ENCODE measurements around the gene CDK11B.
"Not testable (repeated sequence)": the region's sequence is repeated elsewhere in the genome, so short reads cannot be mapped to it uniquely, and the experiment has no call there.

CDK11B gene

DNA sequence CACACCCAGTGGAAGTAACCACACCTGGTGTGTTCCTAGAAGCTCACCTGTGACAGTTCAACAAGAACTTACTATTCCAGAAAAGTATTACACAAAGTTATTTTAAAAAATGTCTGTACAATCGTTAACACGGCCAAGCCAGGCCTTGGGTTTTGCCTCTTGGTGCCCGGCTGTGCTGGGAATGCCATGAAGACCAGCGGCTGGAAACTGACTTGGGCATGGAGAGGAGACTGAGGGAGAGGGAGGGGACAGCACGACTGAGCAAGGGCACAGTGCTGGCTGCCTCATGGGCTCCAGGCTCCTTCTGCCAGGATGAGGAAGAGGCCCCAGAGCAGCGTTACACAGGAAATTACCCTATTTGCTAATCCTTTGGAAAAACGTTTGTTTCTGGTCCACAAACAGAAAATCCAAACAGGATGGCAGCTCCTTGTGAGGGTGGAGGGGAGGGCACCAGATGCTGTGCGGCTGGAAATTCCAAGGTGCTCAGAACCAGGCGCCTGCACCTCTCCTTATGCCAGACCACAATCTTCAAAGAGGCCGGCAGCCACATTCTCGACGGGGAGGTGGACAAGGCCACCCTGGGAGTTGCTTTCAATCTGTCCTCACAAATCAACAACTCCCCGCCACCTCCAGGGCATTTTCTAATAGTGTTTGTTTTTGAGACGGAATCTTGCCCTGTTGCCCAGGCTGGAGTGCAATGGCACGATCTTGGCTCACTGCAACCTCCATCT, 4.2 kb upstream of the CDK11B start:
- not testable (repeated sequence) for DNase-seq

DNA sequence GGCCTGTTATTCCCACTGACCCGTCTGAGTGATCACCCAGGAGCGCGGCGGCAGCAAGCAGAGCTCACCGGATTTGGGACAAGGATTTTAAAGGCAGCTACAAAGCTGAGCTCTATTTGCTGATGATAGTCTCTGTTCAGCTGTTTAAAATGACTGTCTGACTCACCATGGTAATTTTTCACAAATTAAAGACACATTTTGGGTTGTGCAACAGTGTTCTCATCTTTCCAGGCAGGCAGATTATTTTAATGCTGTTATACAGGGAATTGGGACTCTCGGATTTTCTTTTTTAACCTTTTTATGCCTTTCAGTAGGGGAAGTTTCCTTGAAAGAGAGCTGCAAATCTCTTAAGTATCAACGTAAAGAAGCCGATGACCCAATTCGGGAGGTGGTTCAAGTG, 3.6 kb upstream of the CDK11B start:
- not testable (repeated sequence) for DNase-seq

DNA sequence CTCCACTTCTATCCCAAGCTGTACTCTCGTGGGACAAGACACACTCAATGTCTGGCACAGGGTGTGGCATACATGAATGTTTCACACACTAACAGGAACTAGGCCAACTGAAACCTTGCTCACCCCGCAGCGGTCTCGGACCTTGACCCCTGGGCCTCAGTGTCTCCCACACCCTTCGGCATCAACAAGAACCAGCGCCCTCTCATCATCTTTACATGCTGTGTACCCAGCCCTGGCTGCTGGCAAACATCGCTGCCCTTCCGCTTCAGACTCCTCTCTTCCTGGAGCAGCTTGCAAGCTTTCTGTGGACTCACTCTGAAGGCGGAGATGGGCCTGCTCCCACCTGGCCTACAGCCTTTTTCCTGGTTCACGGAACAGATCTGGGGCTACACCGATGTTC, 10.5 kb downstream of the CDK11B start:
- DNase-seq = not testable (repeated sequence)

DNA sequence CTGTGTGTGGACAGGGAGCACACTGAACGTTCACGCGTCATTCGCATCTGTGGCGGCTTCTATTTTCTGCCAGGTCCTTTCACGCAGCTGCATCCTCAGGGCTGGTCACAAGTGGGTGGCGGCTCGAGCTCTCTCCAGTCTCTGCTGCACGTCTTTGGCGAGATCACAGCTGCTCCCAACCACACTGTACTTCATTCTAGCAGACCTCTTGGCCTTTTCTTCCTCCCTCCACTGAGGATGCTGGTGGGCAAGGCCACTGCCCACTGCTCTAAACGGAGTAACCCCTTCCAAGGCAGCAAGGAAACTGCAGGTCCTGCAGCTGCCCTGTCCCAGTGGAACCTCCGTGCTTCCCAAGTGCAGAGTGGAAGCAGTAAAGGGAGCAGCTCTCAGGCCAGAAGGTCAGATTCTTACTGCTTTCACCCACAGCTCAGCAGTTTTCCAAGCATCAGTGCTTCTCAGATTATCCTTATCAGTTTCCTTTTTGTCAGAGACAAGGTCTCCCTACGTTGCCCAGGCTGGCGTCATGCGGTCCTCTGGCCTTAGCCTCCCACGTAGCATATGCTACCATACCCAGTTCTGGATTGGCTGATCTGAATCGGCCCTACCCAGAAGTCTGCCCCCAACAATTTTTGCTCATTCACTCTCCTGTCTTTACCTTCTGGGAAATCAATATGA, 11.1 kb downstream of the CDK11B start:
- DNase-seq = not testable (repeated sequence)

DNA sequence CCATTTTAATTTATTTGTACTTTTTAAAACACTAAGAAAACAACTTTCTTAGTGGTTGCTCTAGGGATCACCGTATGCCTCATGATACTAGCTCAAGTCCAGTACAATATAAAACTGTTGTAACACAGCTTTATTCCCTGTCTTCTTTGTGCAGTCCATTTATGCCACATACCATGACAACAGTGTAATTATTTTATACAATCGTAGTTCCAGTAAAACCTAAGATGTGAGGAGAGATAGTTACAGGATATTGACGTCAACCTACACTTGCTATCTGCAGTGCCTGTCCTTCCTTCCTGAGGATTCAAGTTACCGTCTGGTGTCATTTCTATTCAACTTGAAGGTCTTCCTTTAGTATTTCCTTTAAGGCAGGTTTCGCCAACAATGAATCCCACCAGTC, 12.5 kb downstream of the CDK11B start:
- DNase-seq = not testable (repeated sequence)

DNA sequence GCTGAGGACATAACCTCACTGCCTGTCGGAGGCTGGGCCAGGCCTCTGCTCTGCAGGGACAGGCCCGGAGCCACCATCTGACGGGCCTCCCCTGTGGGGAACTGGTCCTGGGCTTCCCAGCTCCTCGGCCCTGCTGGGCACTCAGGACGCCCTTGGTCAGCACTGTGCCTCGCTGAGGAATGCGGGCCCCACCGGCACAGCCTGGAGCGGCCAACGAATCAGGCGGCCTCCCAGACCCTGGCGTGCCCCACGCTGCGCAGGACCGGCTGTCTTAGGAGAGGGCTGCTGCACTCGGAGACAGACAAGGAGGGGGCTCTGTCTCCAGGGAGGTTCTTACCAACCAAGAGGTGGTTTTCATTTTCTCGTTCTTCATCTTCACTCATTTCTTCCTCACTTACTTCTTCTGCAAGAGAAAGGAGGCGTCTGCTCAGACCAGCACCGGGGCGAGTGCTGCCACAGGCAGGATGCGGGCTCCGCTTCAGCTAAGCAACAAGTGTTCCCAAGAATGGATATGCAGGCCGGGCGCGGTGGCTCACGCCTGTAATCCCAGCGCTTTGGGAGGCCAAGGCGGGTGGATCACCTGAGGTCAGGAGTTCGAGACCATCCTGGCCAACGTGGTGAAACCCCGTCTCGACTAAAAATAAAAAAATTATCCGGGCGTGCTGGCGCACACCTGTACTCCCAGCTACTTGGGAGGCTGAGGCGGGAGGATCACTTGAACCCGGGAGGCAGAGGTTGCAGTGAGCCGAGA, 17.9 kb downstream of the CDK11B start:
- not testable (repeated sequence) for DNase-seq

DNA sequence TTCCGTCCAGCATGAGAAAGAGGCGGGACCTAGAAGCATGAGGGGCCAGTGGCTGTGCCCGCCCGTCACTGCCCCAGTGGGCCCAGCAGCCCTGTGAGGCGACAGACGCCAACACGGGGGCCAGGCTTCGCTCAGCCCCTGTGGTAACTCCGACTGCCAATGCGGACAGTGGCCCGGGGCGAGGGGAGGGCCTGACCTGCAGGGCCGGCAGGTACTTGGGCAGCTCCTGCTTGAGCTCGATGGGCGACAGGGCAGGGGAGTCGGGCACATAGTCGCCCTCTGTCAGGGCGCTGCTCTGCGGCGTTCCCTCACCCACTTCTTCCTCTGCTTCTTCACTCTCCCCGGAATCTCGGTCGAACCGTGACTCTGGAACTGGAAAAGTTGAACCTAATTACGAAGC, 18.7 kb downstream of the CDK11B start:
- not testable (repeated sequence) for DNase-seq

DNA sequence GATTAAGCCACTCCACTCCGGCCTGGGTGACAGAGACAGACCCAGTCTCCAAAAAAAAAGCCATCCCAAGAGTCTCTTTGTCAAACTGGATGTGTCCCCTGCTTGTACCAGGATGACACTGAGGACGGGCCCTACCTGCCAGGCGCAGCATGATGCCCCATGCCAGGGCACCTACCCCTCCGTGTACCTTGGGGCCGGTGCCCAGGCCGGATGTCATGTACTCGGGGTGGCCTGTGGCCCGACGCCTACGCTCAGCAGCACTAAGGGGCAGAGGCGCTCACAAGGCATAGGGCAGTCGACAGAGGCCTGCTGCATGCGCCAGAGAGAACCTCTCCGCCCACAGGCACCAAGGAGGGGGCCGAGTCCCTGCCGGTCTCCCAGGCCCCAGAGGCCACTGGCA, 19.4 kb downstream of the CDK11B start:
- not testable (repeated sequence) for DNase-seq

DNA sequence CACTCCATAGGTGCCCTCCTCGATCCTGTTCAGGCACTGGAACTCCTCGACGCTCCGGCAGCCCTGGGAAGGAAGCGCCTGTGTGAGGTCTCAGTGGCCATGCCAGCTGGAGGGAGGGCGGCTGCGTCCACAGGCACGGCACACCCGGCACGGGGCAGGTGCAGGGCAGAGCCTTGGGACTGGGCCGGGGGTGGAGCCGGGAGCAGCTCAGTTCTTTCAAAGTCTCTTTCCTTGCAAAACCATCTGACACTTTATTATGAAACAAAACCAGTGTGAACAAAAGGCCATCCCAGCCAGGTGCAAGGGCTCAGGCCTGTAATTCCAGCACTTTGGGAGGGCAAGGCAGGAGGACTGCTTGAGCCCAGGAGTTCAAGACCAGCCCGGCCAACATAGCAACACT, 20.3 kb downstream of the CDK11B start:
- DNase-seq = not testable (repeated sequence)

DNA sequence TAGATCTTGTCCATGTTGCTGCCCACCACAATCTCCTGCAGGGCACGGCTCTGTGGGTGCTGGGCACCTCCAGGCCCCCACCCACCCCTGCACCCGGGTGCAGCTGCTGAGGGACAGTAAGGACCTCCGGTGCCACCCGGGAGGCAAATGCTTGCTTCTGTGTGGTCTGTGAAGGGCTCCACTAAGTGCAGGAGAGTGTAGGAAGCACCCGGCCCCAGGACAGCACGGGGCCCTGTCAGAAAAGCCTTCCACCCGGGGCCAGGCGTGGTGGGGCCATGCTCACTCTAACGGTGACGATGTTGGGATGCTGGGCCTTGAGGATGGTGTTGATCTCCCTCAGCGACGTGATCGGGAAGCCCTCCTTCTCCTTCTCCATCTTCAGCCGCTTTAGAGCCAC, 21.3 kb downstream of the CDK11B start:
- not testable (repeated sequence) for DNase-seq

DNA sequence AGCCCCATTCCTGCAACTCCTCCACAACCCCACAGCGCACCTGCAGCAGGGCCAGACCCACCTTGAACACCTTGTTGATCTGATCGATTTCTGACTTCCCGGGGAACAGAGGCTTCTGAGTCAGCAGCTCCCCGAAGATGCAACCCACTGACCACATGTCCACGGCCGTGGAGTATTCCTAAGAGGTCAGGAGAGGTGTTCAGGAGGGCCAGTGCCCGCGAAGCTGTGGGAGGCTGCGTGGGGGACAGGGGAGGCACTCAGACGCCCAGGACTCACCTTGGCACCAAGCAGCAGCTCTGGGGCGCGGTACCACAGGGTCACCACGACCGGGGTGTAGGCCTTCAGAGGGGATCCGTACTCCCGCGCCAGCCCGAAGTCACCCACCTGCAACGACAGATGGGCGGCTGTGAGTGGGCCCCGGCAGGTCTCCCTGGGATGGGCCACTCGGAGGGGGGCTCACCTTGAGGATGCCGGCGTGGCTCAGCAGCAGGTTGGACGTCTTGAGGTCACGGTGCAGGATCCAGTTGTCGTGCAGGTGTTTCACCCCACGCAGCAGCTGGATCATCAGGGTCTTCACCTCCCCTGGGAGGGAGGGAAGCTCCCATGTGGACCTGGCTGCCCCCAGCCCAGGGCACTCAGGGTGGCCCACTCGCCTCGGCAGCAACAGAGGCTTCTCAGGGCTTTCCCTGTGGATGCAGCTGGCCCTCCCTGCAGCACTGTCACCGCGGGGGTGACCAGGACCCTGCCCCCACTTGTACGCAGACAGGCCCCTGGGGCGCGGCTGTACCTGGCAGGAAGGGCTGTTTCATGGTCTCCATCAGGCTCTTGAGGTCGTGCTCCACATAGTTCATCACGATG, 22.0 kb downstream of the CDK11B start:
- not testable (repeated sequence) for DNase-seq

DNA sequence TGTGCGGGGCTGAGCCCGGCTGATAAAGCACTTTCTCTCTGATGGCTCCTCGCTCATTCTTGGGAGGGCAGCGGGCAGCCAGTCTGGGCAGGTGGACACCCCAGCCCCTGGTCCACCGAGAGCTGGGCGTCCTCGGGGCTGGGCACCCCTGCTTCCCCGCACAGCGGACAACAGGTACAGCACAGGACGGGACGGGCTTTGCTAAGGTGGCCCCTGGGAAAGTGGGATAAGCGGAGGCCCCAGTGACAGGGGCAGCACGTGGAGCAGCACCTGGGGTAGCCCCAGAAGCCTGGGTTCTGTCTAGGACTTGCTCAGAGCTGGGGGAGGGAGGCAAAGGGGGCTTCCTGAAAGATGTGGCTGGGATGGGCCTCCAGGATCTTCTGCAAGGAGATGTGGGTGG, 24.2 kb downstream of the CDK11B start:
- DNase-seq = not testable (repeated sequence)

DNA sequence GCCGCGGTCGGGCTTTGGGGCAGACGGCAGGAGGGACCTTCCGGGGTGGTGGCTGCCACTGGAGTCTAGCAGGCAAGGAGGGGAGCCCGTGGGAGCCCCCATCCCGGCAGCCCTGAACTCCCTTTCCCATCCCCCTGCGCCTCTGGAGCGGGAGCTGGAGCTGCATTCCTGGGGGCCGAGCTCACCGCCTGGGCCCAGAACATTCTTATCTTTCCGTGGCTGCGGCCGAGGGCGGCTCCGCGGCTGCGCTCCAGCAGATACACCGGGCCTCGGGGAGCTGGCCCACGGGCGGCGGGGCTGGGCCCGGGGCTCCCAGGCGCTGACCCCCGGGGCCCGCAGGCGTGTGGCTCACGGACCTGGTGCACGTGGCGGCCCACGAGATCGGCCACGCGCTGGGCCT, 25.4 kb downstream of the CDK11B start:
- DNase-seq = not testable (repeated sequence)

DNA sequence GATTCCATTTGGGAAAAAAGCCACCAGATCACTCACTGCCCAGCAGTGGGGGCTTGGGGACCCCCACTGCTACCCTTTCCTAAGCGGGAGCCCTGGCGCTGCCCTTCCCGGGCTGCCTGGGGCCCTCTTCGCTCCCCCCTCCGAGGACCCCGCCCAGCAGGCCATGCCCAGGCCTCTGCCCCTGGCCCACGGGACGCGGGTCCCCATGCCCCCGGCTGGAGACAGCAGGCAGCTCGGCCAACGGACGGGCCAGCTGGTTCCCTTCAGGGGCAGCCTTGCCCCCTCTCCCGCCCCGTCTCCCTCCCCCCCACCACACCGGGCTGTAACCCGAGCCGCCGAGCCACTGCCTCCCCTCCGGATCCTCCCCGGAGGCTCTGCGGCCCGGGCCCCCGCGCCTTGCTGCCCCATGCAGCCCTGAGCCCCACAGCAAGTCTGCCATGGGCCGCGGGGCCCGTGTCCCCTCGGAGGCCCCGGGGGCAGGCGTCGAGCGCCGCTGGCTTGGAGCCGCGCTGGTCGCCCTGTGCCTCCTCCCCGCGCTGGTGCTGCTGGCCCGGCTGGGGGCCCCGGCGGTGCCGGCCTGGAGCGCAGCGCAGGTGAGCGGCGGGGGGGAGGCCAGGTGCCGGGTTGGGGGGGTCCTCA, 26.9 kb downstream of the CDK11B start, which contains the start of gene MMP23B:
Gene MMP23B (plus strand): TSS at position 392 of the 639 bp plus-strand sequence. CDS start 46 bp downstream, at position 438.
- no peak for DNase-seq

DNA sequence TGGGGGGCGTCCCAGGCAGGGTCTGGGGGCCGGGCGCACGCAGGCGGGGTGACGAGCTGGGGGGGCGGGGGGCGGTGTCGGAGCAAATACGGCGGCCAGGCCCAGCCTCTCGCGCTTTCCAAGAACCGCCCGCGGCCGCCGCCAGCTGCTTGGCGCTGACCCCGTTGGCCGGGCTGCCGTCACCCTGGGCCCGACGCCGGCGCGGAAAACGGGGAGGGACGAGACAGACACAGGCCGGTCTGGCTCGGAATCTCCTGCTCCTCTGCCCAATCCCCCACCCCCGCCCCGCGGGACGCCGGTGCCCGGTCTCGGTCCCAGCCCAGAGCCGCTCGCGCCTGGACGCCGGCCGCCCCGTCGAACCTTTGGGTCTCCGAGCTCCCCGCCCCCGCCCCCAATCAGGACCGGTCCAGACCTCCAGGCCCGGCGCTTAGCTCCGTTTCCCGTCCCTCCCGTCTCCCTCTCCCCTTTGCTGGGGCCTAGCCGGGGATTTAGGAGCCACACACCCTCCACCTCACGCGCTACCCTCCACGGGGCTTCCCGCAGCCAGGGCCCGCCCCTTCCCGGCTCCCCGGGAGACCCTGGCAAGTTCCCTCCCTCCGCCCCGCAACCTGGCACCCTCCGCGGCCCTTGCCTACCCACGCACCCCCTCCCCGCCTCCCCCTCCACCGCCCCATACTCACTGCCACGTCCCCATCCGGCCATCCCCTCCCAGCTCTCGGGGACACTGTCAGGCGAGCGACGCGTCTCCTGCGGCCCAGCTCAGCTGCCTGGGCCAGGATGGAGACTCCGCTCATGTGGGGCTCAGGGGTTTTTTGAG, 27.6 kb downstream of the CDK11B start:
- peak in 23 of 56 donors; percentile 12 to 67 (median 43) for DNase-seq

DNA sequence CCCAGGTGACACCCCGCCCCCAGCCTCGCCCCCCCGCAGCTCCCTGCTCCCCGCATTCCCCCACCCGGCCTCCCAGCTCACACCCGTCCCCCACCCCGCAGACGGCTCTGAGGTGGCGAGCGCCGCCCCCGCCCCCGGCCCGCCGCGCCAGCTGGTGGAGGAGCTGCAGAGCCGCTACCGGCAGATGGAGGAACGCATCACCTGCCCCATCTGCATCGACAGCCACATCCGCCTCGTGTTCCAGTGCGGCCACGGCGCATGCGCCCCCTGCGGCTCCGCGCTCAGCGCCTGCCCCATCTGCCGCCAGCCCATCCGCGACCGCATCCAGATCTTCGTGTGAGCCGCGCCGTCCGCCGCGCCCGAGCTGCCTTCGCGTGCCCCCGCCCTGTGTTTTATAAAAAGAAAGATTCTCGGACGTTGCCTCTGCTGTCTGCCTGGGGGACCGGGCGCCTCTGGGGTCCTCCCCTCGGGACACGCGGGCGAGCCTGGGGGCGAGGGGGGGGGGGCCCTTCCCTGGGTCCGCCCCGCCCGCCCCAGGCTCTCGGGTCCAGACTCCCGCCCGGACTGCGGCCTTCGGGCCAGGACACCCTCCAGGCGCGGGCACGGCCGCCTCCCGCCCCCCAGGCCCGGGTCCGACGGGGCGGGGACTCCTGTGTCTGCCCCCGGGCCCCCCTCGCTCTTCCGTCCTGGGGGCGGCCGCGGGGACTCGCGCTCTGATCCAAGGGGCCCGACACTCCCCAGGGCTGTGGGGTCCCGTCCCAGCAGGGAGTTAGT, 28.4 kb downstream of the CDK11B start:
- peak in 19 of 56 donors; percentile 15 to 73 (median 46) for DNase-seq

DNA sequence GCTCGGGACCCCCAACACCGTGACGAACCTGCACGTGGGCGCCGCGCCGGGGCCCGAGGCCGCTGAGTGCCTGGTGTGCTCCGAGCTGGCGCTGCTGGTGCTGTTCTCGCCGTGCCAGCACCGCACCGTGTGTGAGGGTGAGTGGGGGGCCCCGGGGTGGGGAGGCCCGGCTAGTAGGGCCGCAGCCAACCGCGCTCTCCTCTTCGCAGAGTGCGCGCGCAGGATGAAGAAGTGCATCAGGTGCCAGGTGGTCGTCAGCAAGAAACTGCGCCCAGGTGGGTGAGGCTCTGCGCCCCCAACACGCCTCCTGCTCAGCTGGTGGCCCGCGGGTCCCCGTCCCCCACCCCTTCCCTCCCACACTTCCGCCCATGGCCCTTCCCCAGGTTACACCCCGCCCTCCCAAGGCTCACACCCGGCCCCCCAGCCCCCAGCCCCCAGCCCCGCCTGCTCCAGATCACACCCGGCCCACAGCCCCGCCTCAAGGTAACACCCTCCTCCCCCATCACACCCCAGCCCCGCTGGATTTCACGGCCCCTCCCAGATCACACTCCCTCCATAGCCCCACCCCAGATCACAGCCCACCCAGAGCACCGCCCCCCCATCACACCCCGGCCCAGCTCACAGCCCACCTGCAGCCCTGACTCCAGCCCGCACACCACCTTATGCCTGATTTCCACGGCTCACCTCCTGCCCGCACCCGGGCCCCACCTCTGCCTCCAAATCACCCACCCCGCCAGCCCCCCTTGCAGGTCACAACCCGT, 29.2 kb downstream of the CDK11B start:
- DNase-seq = peak in 1 of 56 donors; percentile 2
